Stomach (tissue), 4 donors: ENCODE measurements around the gene SOSTDC1.

Source experiments
- CTCF ChIP-seq, 7 experiments: fragments of 450-650 bp in 4 of 7; fragments of 200-600 bp in 3 of 7; sonication (generic) in 3 of 7; IDR thresholded peaks; one replicate each; pipeline ENCODE4 v1.5.1; 2016 to 2019; ENCODE audit warnings: antibody characterized with exemption in 7 of 7, control low read depth in 2 of 7, mild to moderate bottlenecking in 1 of 7
- POLR2A ChIP-seq, 4 donors: fragments of 450-650 bp; IDR thresholded peaks; one replicate each; pipeline ENCODE4 v1.6.1; 2016; ENCODE audit warnings: antibody characterized with exemption in 4 of 4, control low read depth in 2 of 4, mild to moderate bottlenecking in 1 of 4, moderate library complexity in 1 of 4
- POLR2AphosphoS5 ChIP-seq, 3 donors: sonication (generic); formaldehyde crosslinking; IDR thresholded peaks; one replicate each; pipeline ENCODE4 v1.6.1; 2016; ENCODE audit warnings: antibody characterized with exemption in 3 of 3

DNA sequence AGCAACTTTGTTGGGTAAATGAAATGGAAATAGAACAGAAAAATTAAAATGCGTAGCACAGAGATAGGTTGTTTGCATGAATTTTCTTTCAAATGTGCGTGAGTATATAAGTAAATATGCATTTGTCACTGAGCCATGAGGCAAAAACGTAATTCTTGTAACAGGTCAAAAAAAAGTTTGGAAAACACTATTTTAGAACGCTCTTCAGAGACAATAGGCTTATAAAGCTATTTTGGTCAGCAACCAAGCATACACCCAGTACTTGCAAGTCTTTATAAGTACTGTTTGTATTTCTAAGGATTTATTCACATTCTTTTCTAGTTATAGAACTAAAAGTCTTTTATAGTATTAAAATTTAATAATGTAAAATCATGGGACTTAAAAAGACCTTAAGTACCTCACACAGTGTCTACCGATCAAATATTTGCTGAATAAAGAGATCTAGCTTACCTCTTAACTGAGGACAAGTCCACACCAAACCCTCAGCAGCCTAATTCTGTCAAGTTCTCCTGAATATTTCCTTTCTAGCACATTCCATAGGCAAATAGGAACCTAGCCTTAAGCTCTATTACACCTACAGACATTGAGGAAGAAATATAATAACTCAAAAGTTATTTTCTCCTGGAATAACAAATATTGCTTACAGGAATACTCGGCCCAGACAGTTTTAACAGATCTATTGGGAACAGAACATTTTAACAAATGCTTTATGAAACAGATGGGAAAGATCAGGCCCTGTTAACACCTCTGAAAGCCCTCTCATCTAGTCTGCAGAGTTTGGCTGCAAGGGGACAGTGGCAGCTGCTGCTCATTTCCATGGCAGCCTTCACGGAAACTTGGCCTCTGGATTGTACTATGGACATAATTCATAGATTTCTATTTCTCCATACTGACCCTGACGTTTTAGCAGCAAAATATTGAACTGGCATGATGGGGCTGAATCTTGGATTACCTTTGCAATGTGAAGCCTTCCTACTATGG is 53.0 kb downstream of the SOSTDC1 start:
- TF ChIP-seq POLR2AphosphoS5 (IDR thresholded peaks at IDR 0.05) (no peak), CTCF (IDR thresholded peaks at IDR 0.05) (no peak), POLR2A (IDR thresholded peaks at IDR 0.05) (no peak)
